ENCODE results near the gene OR10J1. TPM values are rescaled to one million over a fixed set of nuclear protein-coding genes. Genes with fewer than 3 reads are reported as not detected.

The OR10J1 gene, protein sequence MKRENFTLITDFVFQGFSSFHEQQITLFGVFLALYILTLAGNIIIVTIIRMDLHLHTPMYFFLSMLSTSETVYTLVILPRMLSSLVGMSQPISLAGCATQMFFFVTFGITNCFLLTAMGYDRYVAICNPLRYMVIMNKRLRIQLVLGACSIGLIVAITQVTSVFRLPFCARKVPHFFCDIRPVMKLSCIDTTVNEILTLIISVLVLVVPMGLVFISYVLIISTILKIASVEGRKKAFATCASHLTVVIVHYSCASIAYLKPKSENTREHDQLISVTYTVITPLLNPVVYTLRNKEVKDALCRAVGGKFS
- total RNA-seq (not detected), polyA plus RNA-seq (not detected), total RNA-seq (not detected)

DNA sequence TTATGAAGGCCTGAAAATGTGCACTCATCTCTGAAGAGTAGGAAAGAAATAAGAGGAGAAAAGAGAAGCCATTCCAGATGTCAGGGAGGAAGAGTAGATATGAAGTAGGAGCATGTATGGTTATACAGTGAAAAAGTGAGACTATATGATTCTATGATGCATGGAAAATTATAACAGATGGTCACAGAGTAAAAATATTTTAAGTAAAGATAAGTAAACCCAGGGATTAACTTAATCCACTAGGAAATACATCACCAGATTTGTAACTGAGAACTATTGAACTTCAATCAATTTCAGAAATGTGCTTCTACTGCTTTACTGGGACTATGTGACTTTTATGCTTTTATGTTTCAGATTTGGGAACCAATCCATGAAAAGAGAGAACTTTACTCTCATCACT is at the start of gene OR10J1:
OR10J1 (plus strand) TSS at position 301 of the 400 bp plus-strand sequence; CDS start at position 371, 70 bp downstream.
- Histone ChIP-seq H3K27ac (ENCODE audit: low read depth, low read length) (no peak within 1 kb of the TSS), H3K36me3 (ENCODE audit: control insufficient read depth in 2 of 3, insufficient read depth in 3 of 3, low read length in 3 of 3) (no peaks in the 10 kb centered on the region), H3K9me3 (ENCODE audit: control insufficient read depth in 2 of 3, low read length in 3 of 3) (no peaks in the 10 kb centered on the region), H3K27me3 (ENCODE audit: control insufficient read depth in 2 of 2, insufficient read depth in 2 of 2, low read length in 2 of 2) (no peaks in the 10 kb centered on the region), H3K4me3 (ENCODE audit: low read length) (no peak within 1 kb of the TSS), H3K4me1 (ENCODE audit: control insufficient read depth in 2 of 2, insufficient read depth in 2 of 2, low read length in 2 of 2) (no peaks in the 10 kb centered on the region)
- H3K4me3 Mint-ChIP-seq: no peak within 1 kb of the TSS
- peaks cover 0 to 56% (median 17%) of the 10 kb centered on the region in 5 donors for H3K27me3 Mint-ChIP-seq
- intact Hi-C loops (cut with micrococcal nuclease): no loop called here
- POLR2A ChIA-PET: no interaction called here
- CTCF ChIA-PET: no interaction called here
- ATAC-seq: no peak
- no peaks in the 10 kb centered on the region for H3K36me3 Mint-ChIP-seq
- H3K4me1 Mint-ChIP-seq: peaks cover 0 to 3% (median 0%) of the 10 kb centered on the region in 7 donors
- H3K27ac Mint-ChIP-seq: no peak within 1 kb of the TSS
- H3K9me3 Mint-ChIP-seq: peaks cover 0 to 3% (median 0%) of the 10 kb centered on the region in 11 donors
- no peak for DNase-seq

DNA sequence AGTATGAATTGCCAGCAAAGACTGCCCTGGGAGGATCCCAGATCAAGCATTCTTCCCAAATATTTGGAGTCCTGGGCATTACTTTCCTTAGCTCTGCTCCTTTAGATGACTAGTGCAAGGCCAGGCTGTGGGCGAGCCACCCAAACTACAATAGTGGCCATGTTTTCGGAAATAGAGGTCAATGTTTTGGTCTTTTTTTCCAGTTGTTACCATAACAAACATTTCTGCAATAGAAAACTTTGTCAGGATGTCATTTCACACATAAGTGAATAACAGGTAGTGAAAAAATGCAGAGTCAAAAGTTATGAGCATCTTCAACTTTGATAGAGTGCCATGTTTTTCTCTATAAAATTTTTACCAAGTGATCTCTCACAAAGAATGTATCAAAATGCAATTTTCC is 32.7 kb upstream of the OR10J1 start:
- H3K27me3 Mint-ChIP-seq: peaks cover 0 to 23% (median 4%) of the 10 kb centered on the region in 5 donors
- no peak overlapping the region for H3K27ac Mint-ChIP-seq
- H3K4me3 Mint-ChIP-seq: no peak overlapping the region
- no peaks in the 10 kb centered on the region for H3K27me3 ChIP-seq (ENCODE audit: control insufficient read depth in 2 of 2, insufficient read depth in 2 of 2, low read length in 2 of 2)
- ATAC-seq (no peak), DNase-seq (no peak)
- CTCF ChIA-PET: no interaction called here
- no peaks in the 10 kb centered on the region for H3K36me3 ChIP-seq (ENCODE audit: control insufficient read depth in 2 of 3, insufficient read depth in 3 of 3, low read length in 3 of 3)
- POLR2A ChIA-PET: no interaction called here
- intact Hi-C loops (cut with micrococcal nuclease): no loop called here
- H3K4me1 ChIP-seq (ENCODE audit: control insufficient read depth in 2 of 2, insufficient read depth in 2 of 2, low read length in 2 of 2): no peaks in the 10 kb centered on the region
- no peaks in the 10 kb centered on the region for H3K36me3 Mint-ChIP-seq
- no peak overlapping the region for H3K4me3 ChIP-seq (ENCODE audit: low read length)
- no peaks in the 10 kb centered on the region for H3K9me3 ChIP-seq (ENCODE audit: control insufficient read depth in 2 of 3, low read length in 3 of 3)
- peaks cover 0 to 11% (median 4%) of the 10 kb centered on the region in 11 donors for H3K9me3 Mint-ChIP-seq
- no peak overlapping the region for H3K27ac ChIP-seq (ENCODE audit: low read depth, low read length)
- no peaks in the 10 kb centered on the region for H3K4me1 Mint-ChIP-seq

DNA sequence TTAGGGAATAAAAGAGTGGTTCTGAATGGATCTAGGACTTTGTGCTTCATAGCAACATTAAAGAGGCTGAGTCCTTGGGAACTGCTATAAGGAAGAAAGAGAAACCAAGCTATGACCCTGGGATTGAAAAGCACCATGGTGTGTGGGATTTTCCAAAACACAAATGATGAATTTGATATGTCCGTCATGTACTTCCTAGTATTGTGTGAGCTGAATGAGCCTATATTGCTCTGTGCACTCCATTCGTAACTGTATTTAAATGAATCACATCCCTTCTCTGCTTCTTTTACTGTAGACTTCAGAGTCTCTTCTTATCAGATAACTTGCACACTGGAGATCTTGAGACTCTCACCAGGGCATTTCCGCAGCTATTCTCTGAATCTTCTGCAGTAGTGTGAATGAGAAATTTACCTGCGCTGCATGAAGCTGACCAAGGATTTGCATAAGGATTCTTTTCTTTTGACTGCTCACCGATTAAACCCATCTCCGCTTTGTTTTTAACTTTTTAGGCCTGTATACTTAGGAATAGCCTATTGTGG is 30.6 kb upstream of the OR10J1 start:
- H3K36me3 Mint-ChIP-seq: no peaks in the 10 kb centered on the region
- no peak for ATAC-seq
- DNase-seq: no peak
- peaks cover 0 to 12% (median 4%) of the 10 kb centered on the region in 11 donors for H3K9me3 Mint-ChIP-seq
- no peaks in the 10 kb centered on the region for H3K4me1 ChIP-seq (ENCODE audit: control insufficient read depth in 2 of 2, insufficient read depth in 2 of 2, low read length in 2 of 2)
- H3K4me3 ChIP-seq (ENCODE audit: low read length): no peak overlapping the region
- ChIA-PET POLR2A (interaction anchor here (0.6 kb wide), 1 partner anchor 145 kb away, joined by 3 read pairs; no protein-coding TSS in a partner anchor), CTCF (no interaction called here)
- intact Hi-C loops (cut with micrococcal nuclease): no loop called here
- H3K27ac ChIP-seq (ENCODE audit: low read depth, low read length): no peak overlapping the region
- no peaks in the 10 kb centered on the region for H3K27me3 ChIP-seq (ENCODE audit: control insufficient read depth in 2 of 2, insufficient read depth in 2 of 2, low read length in 2 of 2)
- H3K27ac Mint-ChIP-seq: no peak overlapping the region
- no peaks in the 10 kb centered on the region for H3K36me3 ChIP-seq (ENCODE audit: control insufficient read depth in 2 of 3, insufficient read depth in 3 of 3, low read length in 3 of 3)
- no peak overlapping the region for H3K4me3 Mint-ChIP-seq
- H3K4me1 Mint-ChIP-seq: no peaks in the 10 kb centered on the region
- H3K27me3 Mint-ChIP-seq: peaks cover 0 to 19% (median 4%) of the 10 kb centered on the region in 5 donors
- H3K9me3 ChIP-seq (ENCODE audit: control insufficient read depth in 2 of 3, low read length in 3 of 3): no peaks in the 10 kb centered on the region

DNA sequence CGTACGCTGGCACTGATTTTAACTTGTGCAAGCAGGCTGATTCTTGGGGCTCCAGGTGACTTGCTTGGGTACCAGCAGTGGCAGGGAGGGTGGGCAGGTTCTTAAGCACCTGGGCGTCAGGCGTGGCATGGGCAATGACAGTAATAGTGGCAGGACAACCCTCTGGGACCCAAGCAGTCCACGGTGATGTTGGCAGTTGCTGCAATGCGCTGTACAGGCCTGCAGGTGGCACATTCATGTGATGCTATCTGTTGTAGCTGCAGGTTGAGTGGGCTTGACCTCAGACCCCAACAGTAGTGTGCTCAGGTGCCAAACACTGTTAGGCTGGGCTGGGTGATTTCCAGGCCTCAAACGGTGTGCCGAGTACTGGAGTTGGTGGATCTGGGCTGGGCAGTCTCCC is 17.7 kb upstream of the OR10J1 start:
- POLR2A ChIA-PET: no interaction called here
- peaks cover 0 to 27% (median 14%) of the 10 kb centered on the region in 5 donors for H3K27me3 Mint-ChIP-seq
- no peaks in the 10 kb centered on the region for H3K4me1 Mint-ChIP-seq

DNA sequence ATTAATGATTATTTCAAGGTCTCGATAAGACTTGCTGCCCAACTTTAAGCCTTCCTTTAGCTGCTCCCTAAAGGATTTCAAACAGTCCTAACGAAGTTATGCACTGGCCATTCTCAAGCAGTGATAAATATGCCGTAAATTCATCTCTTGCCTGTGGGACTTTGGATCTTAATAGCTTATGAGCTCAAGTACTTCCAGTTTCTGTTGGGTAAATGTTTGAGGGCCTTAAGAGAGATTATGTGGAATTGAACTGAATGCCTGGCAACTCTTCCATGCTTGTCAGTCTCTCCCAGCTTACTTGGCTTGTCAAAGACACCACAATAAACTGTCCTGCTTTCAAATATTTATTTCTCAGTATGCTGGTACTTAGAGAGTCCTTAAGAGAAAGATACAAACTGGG is 11.0 kb upstream of the OR10J1 start:
- no peak for DNase-seq
- intact Hi-C loops (cut with micrococcal nuclease): no loop called here
- POLR2A ChIA-PET: no interaction called here

More for the DNA sequence above, 17.7 kb upstream of the OR10J1 start:
- Histone ChIP-seq H3K36me3 (ENCODE audit: control insufficient read depth in 2 of 3, insufficient read depth in 3 of 3, low read length in 3 of 3) (no peaks in the 10 kb centered on the region), H3K4me3 (ENCODE audit: low read length) (no peak overlapping the region), H3K9me3 (ENCODE audit: control insufficient read depth in 2 of 3, low read length in 3 of 3) (peaks cover 0 to 18% (median 0%) of the 10 kb centered on the region in 3 experiments), H3K27me3 (ENCODE audit: control insufficient read depth in 2 of 2, insufficient read depth in 2 of 2, low read length in 2 of 2) (peaks cover 0 to 2% of the 10 kb centered on the region in 2 donors), H3K27ac (ENCODE audit: low read depth, low read length) (no peak overlapping the region), H3K4me1 (ENCODE audit: control insufficient read depth in 2 of 2, insufficient read depth in 2 of 2, low read length in 2 of 2) (no peaks in the 10 kb centered on the region)
- intact Hi-C loops (cut with micrococcal nuclease): no loop called here
- no peak overlapping the region for H3K27ac Mint-ChIP-seq
- H3K4me3 Mint-ChIP-seq: no peak overlapping the region
- H3K9me3 Mint-ChIP-seq: peaks cover 10 to 54% (median 21%) of the 10 kb centered on the region in 11 donors
- peaks cover 0 to 16% (median 2%) of the 10 kb centered on the region in 5 donors for H3K36me3 Mint-ChIP-seq
- CTCF ChIA-PET: no interaction called here
- DNase-seq (no peak), ATAC-seq (no peak)

DNA sequence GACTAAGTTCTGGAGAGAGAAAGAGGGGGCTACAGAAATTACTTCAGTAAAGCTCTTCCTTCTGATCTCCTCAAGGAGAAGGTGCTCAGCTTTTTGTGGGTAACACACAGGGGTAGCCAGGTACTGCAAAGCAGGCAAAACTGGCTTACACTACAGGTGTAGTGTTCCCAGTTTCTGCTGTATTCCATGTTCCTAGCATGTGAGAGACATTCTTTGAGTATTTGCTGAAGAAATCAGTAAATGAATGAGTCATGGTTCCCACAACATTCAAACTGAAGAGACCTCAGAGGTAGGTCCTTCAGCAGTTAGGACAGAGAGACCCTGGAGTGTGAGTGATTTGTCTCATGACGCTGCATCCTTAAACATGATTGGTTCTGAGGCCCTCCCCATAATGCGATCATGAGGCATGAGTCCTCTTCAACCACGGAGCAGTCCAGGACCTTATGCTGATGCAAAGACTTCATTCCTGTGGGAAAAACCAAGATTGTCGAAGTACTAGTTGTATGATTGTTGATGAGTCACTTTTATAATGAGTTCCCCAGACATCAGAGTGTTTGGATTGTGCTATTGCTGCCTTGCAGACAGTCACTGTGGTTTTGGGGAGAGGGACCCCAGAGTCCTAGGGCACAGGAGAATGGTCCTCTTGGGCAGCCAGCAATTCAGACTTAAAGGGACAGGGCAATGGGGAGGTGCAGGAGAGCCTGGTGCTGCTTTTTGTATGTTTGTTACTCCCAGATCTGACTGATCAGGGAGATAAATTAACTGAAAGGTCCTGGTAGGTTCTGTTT is 10.3 kb upstream of the OR10J1 start:
- Mint-ChIP-seq H3K27ac (no peak overlapping the region), H3K27me3 (peaks cover 0 to 16% (median 5%) of the 10 kb centered on the region in 5 donors), H3K4me3 (no peak overlapping the region), H3K36me3 (no peaks in the 10 kb centered on the region), H3K4me1 (no peaks in the 10 kb centered on the region), H3K9me3 (peaks cover 0 to 1% (median 0%) of the 10 kb centered on the region in 11 donors)
- intact Hi-C loops (cut with micrococcal nuclease): no loop called here
- ChIA-PET POLR2A (no interaction called here), CTCF (no interaction called here)
- Histone ChIP-seq H3K27me3 (ENCODE audit: control insufficient read depth in 2 of 2, insufficient read depth in 2 of 2, low read length in 2 of 2) (no peaks in the 10 kb centered on the region), H3K27ac (ENCODE audit: low read depth, low read length) (no peak overlapping the region), H3K4me3 (ENCODE audit: low read length) (no peak overlapping the region), H3K36me3 (ENCODE audit: control insufficient read depth in 2 of 3, insufficient read depth in 3 of 3, low read length in 3 of 3) (no peaks in the 10 kb centered on the region), H3K9me3 (ENCODE audit: control insufficient read depth in 2 of 3, low read length in 3 of 3) (no peaks in the 10 kb centered on the region), H3K4me1 (ENCODE audit: control insufficient read depth in 2 of 2, insufficient read depth in 2 of 2, low read length in 2 of 2) (no peaks in the 10 kb centered on the region)
- no peak for ATAC-seq
- no peak for DNase-seq

More for the DNA sequence above, 11.0 kb upstream of the OR10J1 start:
- peaks cover 0 to 18% (median 5%) of the 10 kb centered on the region in 5 donors for H3K27me3 Mint-ChIP-seq
- no peaks in the 10 kb centered on the region for H3K4me1 ChIP-seq (ENCODE audit: control insufficient read depth in 2 of 2, insufficient read depth in 2 of 2, low read length in 2 of 2)
- no peaks in the 10 kb centered on the region for H3K27me3 ChIP-seq (ENCODE audit: control insufficient read depth in 2 of 2, insufficient read depth in 2 of 2, low read length in 2 of 2)
- no peak overlapping the region for H3K4me3 Mint-ChIP-seq
- CTCF ChIA-PET: no interaction called here
- H3K27ac ChIP-seq (ENCODE audit: low read depth, low read length): no peak overlapping the region
- H3K9me3 ChIP-seq (ENCODE audit: control insufficient read depth in 2 of 3, low read length in 3 of 3): no peaks in the 10 kb centered on the region
- H3K27ac Mint-ChIP-seq: no peak overlapping the region
- no peaks in the 10 kb centered on the region for H3K4me1 Mint-ChIP-seq
- ATAC-seq: no peak
- no peak overlapping the region for H3K4me3 ChIP-seq (ENCODE audit: low read length)
- no peaks in the 10 kb centered on the region for H3K36me3 ChIP-seq (ENCODE audit: control insufficient read depth in 2 of 3, insufficient read depth in 3 of 3, low read length in 3 of 3)
- H3K36me3 Mint-ChIP-seq: no peaks in the 10 kb centered on the region
- peaks cover 0 to 1% (median 0%) of the 10 kb centered on the region in 11 donors for H3K9me3 Mint-ChIP-seq

Measured in naive thymus-derived CD4-positive, alpha-beta T cell (primary cell).